Heart left ventricle (tissue), 13 donors: ENCODE measurements around the gene SRGAP3.

Experiments used
- POLR2A ChIP-seq, 2 donors: fragments of 450-650 bp; IDR thresholded peaks; one replicate each; pipeline ENCODE4 v1.6.1; 2017; ENCODE audit warnings: antibody characterized with exemption in 2 of 2, mild to moderate bottlenecking in 2 of 2, moderate library complexity in 2 of 2
- TF ChIP-seq, protein P1 (sequence below), 12 donors: fragments of 200-600 bp; sonication (generic) in 4 of 12; IDR thresholded peaks; one replicate each; pipeline versions ENCODE4 v1.5.0 to v1.8.0; 2018 to 2022; ENCODE audit warnings: antibody characterized with exemption in 12 of 12, mild to moderate bottlenecking in 5 of 12
- donor health status: ischemic (EF 13 %, LVEDD 7.1; RV severe dilation, severe dysfunction).
- donor health status: DM: no; HTN: yes; CAD: no.
- donor health status: DM: no; HTN: no; CAD: no.
- donor health status: ischemic (EF 25% LVEDD 6.9; RV normal size, moderate dysfunction).
- donor health status: ischemic (EF 25% LVEDD 5.7; RV mildly dilated, moderate dysfunction).
- donor health status: ischemic (EF 35%, LVEDD 5.7; RV mildly dilated, moderate dysfunction).
- donor health status: nonischemic (EF 11% LVEDD 7.7; RV severe dilation, severe dysfunction).
- donor health status: DM: yes; HTN: yes; CAD: no.
- donor health status: PGD.
- donor health status: ischemic (EF 29% LVEDD 5.4; RV normal size, mild dysfunction).
- donor health status: nonischemic (EF 23%, LVEDD 6.1; RV moderate dilation, normal function).

DNA sequence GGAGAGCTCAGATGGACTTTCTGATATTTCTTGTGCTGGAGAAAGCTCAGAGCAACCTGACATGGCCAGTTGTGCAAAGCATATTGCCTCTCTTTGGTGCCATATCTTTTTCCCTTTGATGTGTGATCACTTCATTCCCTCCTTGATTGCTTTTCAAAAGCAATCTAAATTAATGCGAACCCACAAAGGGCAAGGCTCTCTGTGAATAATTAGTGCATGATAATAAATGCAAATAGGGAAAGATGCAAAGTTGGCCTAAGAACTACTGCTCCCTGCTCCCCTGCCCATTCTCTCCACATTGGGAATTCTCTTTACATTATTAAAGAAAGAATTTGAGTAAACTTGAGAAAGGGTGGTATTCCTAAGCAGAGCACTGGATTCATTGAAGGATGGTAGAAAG is 60.9 kb downstream of the SRGAP3 start:
- TF ChIP-seq, protein P1, sequence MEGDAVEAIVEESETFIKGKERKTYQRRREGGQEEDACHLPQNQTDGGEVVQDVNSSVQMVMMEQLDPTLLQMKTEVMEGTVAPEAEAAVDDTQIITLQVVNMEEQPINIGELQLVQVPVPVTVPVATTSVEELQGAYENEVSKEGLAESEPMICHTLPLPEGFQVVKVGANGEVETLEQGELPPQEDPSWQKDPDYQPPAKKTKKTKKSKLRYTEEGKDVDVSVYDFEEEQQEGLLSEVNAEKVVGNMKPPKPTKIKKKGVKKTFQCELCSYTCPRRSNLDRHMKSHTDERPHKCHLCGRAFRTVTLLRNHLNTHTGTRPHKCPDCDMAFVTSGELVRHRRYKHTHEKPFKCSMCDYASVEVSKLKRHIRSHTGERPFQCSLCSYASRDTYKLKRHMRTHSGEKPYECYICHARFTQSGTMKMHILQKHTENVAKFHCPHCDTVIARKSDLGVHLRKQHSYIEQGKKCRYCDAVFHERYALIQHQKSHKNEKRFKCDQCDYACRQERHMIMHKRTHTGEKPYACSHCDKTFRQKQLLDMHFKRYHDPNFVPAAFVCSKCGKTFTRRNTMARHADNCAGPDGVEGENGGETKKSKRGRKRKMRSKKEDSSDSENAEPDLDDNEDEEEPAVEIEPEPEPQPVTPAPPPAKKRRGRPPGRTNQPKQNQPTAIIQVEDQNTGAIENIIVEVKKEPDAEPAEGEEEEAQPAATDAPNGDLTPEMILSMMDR (IDR thresholded peaks at IDR 0.05), result no peak
- TF ChIP-seq POLR2A (IDR thresholded peaks at IDR 0.05), result no peak
